GM19438 (cell line): Measurements from ENCODE around the gene PAK5.
"Not testable (repeated sequence)": the region's sequence is repeated elsewhere in the genome, so short reads cannot be mapped to it uniquely, and the experiment has no call there.

ENCODE experiments used
- ATAC-seq: cut with Tn5 transposase; IDR thresholded peaks from one replicate; pipeline ENCODE4 v1.9.1; 2021; ENCODE audit warnings: low read depth; ENCODE audit not compliant: unreplicated experiment

The PAK5 gene

DNA sequence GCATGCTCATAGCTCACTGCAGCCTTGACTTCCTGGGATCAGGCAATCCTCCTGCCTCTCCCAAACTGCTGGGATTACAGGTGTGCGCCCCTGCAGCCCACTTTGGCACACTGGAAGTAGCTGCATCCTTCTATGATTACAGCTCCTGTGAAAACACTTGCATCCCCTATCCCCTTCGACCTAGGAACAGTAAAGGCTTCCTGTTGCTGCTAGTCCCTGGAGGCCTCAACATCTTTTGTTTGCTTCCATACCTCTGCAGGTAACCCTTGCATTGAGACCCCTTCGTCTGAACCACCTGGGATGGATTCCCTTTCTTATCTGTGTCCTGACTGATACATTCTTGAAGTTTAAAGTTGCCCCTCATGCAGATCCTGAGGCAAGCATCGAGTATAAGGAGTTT lies 152.4 kb downstream of the PAK5 start:
- no peak for ATAC-seq

DNA sequence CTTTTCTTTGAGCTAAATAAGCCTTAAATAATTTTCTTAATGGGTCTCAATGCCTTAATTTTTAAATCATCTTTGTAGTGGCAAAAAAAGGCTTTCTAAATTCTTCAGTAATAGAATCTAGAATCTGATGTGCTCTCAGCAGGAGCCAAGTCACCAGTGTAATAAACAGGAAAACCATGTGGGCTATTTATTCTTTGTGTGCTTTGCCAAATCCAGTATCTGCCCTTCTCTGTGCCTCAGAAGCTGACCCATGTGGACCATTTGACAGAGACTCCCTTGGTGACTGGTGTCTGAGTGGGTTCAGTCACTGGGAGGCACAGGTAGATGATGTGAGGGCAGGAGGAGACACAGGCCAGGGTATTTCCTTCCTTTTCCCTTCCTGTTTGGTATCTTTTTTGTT lies 152.9 kb downstream of the PAK5 start:
- ATAC-seq, result no peak

DNA sequence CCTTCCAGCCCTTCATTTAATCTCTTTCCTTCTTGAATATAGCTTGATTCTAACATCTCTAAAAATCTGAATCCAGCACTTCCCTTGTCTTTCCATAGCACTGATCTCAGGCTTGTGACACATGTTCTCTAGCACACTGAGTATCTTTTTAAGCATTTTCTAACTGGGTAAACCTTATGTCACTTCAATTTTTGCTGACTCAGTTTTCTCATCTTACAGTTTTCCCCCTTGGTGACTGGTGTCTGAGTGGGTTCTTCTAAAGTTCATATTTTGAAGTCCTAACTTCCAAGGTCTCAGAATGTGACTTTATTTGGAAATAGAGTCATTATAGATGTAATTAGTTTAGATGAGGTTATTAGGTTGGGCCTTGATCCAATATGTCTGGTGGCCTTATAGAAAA lies 153.9 kb downstream of the PAK5 start:
- no peak for ATAC-seq

DNA sequence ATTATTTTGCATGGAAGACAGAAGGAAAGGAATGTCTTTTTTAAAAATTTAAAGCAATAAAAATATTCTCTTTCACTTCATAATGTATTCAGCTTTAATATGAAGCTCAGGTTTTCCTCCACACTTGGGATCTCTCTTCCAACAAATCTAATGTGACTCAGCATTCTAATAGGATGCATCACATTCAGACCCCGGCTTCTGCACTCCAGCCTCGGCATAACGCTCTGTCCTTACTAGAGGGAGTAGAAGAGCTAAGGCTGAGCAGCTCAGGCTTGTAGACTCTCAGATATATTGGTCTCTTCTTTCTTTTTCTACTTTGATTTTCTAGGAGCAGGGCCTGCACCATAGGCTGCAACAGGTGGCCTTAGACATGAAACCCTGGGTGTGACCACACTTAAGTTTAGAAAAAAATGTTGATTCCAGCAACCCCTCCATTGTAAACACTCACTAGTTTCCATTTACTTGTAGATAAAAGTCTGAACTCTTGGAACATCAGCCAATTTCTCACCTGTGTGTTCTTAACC lies 161.7 kb downstream of the PAK5 start:
- ATAC-seq, result no peak

DNA sequence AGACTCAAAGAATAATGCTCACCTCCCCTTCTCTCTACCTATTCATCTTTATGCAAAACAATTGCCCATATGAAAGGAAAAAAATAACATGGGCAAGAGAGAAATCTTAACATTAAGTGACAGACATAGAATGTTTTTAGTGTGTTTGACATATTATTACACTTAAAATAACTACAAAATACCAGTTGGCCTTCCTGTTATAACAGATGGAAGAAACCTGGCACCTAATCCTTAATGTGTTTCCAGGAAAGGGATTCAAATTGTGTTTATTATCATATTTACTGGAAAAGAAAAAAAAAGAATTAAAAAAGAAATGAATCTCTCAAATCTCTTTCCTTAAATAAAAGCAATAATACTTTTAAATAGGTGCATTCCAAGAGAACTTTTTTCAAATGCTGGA lies 165.9 kb downstream of the PAK5 start:
- no peak for ATAC-seq

DNA sequence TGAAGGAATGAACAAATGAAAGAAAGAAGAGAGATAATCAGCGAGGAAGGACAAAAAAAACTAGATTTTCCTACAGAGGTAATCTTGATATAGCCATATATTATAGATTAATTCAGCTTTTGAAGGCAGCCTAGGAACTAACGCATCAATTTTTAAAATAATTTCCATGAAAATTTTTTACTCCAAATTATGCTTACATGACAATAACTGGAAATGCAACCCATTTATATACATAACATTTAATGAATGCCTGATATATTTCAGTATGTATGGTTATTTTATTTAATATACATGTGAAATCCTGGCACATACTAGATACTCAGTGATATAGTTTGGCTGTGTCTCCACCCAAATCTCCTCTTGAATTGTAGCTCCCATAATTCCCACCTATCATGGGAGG lies 166.8 kb downstream of the PAK5 start:
- ATAC-seq, result no peak

DNA sequence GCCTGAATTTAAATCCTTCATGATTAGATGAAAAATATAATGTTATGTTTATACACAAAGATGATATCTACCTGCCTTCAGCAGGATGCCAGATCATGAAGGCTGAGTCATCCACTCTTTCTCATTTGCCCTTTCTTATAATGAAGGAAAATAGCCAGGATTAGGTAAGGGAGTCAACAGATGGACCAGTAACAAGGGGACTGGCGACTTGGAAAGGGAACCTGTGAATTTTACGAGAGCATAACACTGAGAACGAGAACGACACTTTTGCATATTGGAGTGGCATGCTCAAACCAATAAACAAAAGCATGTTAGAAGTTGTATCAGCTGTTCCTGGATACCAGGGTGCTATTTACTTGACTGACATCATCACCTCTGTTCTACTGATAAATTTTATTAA lies 170.5 kb downstream of the PAK5 start:
- no peak for ATAC-seq

DNA sequence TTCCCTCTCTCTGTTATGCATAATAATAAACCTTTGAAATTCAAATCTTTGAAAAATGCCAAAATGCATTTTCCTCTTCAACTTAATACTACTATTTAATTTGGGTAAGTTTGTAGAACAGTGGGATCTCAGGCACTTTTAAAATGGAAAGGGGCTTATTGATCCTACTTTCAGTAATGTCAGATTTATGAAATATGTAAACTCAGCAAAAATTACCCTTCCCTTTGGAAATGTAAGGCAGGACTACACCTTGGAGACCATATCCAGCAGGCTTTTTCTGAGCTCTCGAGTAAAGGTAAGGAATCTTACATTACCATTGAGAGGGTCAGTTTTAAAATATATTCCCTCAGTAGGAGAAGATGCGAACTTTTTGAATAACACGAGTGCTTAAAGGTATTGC lies 175.5 kb downstream of the PAK5 start:
- ATAC-seq, result no peak

DNA sequence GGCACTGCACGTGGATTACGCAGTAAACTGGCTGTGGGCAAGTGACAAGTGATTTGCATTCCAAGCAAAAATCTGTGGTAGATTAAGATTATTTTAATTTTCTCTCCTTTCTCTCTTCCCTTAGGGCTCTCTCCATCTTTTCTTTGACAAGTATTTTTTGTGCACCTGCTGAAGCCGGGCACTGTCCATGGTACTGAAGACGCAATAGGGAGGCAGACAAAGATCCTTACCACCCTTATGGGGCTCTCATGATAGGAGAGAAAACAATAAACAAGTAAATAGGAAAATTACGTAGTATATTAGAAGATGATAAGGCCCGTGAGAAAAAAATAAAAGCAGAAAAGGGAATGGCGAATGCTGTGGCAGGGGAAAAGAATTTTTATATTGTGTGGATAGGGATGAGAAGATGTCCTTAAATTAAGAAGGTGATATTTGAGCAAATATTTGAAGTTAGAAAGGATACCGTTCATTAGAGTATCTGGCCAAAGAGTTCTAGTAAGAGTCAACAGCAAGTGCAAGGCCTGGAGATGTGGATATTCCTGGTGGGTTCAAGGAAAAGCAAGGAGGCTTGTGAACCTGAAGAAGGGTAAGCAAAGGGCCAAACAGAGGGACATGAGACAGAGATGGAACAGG lies 178.5 kb downstream of the PAK5 start:
- no peak for ATAC-seq

DNA sequence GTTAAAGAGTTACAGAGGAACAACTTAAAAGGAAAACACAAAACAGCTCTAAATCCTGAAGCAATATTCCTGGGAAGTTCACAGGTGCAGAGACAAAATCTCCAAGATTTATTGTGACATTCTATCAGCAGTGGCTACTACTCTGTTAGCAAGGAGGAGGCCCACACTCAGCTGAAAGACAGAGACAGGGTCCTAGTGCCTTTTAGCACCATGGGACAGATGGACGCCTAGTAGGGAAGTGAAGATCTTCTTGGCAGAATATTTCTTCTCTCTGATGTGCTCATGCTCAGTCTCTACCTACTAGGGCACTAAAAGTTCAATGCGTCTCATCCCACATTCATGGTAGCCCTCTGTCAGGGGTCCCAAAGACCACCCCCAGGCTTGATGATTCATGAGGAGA lies 191.1 kb downstream of the PAK5 start:
- no peak for ATAC-seq

DNA sequence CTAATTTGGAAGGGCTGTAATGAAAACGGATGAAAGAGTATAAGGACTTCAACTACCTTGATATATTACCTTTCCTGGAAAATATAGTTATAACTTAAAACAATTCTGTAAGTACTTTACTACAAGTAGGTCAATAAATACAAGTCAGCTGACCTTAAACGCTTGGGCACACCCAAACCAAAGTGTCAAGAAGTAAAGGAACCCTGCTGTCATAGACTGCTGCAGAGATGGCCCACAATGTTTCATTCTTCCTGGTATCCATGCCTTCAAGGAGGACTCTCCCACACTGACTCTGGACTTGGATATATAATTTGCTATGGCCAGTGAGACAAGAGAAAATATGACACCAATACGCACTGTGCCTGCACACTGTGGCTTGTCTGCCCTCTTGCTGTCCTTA lies 192.5 kb downstream of the PAK5 start:
- ATAC-seq, result no peak

DNA sequence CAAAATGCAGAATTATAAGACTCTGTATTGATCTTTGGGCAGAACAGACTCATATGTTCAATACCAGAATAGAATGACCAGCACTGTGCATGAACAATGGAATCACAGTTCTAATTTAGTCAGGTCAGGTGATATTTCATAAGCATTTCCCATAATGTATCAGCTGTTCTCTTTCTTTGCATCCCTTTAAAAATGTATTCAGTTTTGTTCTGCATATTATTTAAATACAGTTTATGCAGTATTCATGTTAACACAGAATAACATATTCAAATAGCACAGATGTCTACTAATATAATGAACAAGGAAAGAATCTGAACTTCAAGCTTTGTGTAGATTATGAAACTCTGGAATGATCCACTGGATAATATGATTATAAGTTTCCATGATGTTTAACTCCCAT lies 196.0 kb downstream of the PAK5 start:
- no peak for ATAC-seq

DNA sequence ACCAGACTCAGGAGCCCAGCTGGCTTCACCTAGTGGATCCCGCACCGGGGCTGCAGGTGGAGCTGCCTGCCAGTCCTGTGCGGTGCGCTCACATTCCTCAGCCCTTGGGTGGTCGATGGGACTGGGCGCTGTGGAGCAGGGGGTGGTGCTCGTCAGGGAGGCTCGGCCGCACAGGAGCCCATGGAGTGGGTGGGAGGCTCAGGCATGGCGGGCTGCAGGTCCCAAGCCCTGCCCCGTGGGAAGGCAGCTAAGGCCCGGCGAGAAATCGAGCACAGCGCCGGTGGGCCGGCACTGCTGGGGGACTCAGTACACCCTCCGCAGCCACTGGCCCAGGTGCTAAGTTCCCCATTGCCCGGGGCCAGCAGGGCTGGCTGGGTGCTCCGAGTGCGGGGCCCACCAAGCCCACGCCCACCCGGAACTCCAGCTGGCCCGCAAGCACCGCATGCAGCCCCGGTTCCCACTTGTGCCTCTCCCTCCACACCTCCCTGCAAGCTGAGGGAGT lies 197.3 kb downstream of the PAK5 start:
- ATAC-seq, result not testable (repeated sequence)

DNA sequence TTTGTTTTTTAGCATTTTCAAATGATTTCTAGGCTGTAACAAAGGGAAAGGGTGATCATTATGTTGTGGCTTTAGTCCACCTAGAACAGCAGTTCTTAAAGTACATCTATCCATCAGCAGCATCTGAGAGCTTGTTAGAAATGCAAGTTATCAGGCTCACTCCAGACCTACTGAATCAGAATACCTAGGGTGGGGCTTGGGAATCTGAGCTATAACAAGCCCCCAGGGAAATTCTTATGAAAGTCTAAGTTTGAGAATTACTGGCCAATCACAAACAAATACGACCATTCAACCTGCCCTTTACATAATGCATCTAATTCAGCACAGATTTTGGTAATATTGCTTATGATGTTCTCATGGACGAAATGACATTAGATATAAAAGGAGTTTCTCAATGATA lies 201.0 kb downstream of the PAK5 start:
- no peak for ATAC-seq

DNA sequence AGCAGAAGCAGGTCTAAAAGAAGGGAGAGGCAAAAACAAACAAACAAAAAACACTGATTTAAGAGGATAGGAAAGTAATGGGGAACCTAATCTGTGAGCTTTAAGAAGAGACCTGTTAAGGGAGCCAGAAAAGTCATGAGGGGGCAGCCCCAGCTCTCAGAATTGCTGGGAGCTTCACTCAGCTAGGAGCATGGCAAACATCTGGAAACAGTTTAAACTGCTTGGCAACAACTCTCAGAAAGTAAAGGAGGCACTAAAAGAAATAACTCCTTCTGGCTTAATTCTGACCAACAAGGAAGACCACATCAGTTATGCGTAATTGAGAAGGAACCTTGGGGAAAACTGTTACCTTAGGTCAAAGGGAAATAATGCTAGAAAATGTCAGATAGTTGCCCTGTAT lies 203.1 kb downstream of the PAK5 start:
- ATAC-seq, result no peak

DNA sequence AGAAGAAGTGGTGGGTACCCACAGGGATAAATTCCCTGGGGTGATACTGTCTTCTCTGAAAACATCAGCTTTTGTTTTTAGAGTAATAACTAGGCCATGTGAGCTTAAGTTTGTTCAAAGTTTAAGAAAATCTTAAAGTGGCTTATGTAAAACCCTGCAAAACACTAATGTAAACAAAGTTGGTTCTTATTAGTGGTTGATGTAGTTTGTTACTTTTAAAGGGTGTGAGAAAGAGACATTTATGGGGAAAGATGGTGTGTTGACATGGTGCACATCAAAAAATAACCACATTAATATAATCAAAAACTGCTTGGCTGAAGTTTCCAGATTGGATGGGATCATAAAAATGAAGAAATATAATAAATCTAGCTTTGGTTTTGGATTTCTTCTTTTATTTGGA lies 204.5 kb downstream of the PAK5 start:
- no peak for ATAC-seq

DNA sequence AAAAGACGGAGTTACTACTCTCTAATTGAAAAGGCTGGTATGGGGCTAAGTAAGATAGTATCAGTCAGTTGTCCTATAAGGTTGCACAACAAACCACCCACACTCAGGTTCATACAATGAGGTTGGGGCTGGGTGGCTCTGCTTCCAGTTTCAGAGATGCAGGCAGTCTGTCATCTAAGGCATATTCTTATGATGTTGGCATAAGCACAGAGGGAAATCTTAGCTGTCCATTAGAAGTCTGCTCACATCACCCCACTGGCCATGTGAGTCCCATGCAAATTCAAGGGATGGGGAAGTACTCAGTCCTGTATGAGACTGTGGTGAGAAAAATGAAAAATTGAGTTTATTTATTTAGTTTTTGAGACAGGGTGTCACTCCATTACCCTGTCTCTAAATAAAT lies 205.9 kb downstream of the PAK5 start:
- ATAC-seq, result no peak

DNA sequence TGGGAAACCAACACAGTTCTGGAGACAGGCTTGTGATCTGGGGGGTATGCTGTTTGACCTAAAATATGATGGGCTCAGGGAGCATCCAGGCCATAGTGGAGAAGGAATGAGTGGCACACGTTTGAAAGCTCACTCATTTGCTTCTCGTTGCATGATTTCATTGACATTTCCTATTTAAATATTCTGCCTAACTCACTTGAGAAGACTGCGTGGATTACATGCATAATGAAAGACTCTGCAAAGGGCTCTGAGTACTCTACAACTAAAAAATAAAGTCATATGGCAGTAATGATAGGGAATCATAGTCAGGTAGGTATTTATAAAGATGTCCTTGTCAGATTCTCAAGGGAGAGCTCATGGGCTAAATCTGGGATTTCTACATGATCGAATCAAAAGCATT lies 206.6 kb downstream of the PAK5 start:
- ATAC-seq, result no peak

DNA sequence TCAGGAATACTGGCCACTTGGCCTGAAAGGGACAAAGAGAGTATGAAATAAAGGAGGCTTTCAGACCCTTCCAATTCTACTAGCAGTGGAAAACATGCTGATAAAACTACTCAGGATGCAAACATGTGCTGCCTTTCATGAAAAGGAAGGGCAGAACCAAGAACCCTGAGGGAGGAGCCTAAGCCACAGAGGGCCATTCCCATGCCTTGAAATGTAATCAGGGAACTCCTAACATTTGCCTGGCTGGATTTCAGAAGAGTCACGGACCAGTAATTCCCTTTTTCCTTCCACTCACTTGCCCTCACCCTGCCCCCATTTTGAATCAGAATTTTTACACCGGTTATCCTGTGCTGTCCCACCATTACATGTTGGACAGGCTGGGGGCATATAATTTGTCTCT lies 208.3 kb downstream of the PAK5 start:
- no peak for ATAC-seq

DNA sequence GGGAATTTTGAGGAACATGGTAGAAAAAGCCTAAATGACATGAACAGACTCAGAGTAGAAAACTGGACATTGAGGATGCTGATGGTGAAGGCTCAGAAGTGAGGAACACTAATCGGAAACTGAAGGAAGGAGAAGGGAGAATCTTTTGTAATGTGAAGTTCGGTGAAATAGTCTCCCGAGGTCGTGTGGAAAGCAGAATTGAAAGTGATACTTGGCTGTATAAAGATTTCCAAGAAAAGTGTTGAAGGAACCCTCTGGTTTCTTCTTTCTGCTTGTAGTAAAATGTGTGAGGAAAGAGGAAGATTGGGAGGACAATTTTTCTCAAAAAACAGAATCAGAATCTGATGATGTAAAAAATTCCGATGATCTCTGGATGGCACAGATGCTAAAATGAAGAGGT lies 209.0 kb downstream of the PAK5 start:
- no peak for ATAC-seq

DNA sequence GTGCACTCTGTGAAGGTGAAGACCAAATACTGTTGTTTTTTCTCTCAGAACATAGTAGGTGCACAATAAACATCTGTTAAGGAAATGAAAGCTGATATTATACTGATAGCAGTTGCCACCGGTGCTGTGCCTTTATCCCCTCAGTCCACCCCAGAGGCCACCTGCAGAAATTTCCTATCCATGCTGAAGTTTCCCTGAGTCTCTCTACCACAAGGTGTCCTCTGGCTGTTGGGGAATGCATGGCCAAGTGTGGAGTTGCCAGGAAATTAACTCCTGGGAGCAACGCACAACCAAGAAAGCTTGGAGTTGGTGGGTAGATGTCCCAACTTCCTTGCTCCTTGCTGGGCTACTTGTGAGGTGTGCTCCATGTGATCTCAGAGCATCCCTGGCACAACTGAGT lies 210.3 kb downstream of the PAK5 start:
- ATAC-seq, result no peak

DNA sequence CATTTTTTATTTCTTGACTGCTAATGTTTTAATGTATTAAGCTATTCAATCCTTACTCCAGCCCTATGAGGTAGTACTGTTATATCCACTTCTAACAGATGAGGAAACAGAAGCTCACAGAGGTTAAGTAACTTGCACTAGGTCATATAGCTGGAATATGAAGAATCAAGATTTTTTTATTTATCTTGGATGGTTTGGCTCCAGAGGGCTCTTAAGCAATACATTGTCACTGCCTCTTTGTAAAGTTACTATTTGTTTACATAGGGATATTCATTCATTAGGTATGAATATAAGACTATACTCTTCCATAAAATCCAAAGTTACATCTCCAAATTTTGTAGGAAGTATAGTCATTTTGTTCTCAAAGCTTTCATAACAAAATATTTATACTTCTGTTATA lies 210.7 kb downstream of the PAK5 start:
- ATAC-seq, result no peak

DNA sequence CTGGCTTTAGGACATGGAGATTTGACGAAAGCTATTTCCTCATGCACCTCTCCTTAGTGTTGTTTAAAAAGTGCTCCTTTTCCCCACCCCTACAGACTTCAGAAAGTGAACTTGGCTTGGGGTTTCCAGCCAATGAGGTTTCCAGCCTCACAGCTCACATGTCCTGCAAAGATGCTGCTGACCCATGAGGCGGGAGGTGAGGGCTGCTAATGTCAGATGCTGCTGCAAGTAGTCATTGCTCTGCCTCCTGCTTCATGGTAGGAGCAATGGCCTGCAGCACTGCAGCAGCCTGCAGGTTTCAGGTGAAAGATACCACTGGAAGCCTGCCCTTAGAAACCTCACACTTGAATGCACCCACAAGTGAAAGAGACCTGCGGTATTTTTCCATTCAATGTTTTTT lies 211.7 kb downstream of the PAK5 start:
- ATAC-seq, result peak; percentile 55
